Activated naive CD4-positive, alpha-beta T cell treated with anti-CD3 and anti-CD28 coated beads for 36 hours (primary cell): ENCODE data around the gene MICU1. TPM values are rescaled to one million over a fixed set of nuclear protein-coding genes. Genes with fewer than 3 reads are reported as not detected.
A peak's percentile ranks its signal among the peaks of the same experiment; 100 is the strongest.
"Not testable (repeated sequence)": the region's sequence is repeated elsewhere in the genome, so short reads cannot be mapped to it uniquely, and the experiment has no call there.

ENCODE experiments used
- CTCF ChIA-PET: fragments of 350-600 bp; sonication (Branson Sonifier 250); formaldehyde crosslinking; loops from one replicate; lab custom pipeline; 2021; ENCODE audit warnings: antibody characterized with exemption; lab: Charles Lee
- DNase-seq: peaks from one replicate; pipeline ENCODE4 v3.0.0-alpha.2; 2020
- H3K27ac Mint-ChIP-seq: one replicate; pipeline ENCODE4 v1.8.0; 2021; ENCODE audit warnings: mild to moderate bottlenecking, mixed read lengths
- H3K27me3 Mint-ChIP-seq: one replicate; pipeline ENCODE4 v1.8.0; 2021; ENCODE audit warnings: low read depth, mixed read lengths
- H3K36me3 Mint-ChIP-seq: one replicate; pipeline ENCODE4 v1.8.0; 2021; ENCODE audit warnings: low read depth, mixed read lengths
- H3K4me1 Mint-ChIP-seq: one replicate; pipeline ENCODE4 v1.8.0; 2021; ENCODE audit warnings: low read depth, mixed read lengths
- H3K4me3 Mint-ChIP-seq: one replicate; pipeline ENCODE4 v1.8.0; 2021; ENCODE audit warnings: mild to moderate bottlenecking, moderate library complexity, mixed read lengths
- H3K9me3 Mint-ChIP-seq: one replicate; pipeline ENCODE4 v1.8.0; 2021; ENCODE audit warnings: mixed read lengths
- intact Hi-C: fragments of 100-400 bp; cut with micrococcal nuclease; formaldehyde crosslinking; loops from one replicate; pipeline ENCODE4 v1.15.1; 2023
- total RNA-seq, 2 experiments: library from RNA; stranded (reverse); gene quantifications; one replicate each; pipeline ENCODE4 v1.2.3, GENCODE V29; 2021

The MICU1 gene
- 10 to 100 TPM; 40.0 to 41.9 TPM for total RNA-seq

GRCh38 chr10:72625608-72626443 lies at the start of gene MICU1:
MICU1 (minus strand) TSS chr10:72626079; CDS start chr10:72566793, 59,286 bp downstream.
- H3K9me3 Mint-ChIP-seq: no peaks in the 10 kb centered on the region
- H3K27ac Mint-ChIP-seq: peak within 1 kb of the TSS; percentile 73
- H3K4me3 Mint-ChIP-seq: peak within 1 kb of the TSS; percentile 97
- H3K27me3 Mint-ChIP-seq: no peaks in the 10 kb centered on the region
- peak; percentile 98 for DNase-seq
- intact Hi-C loops: loop anchor here (1.0 to 5.0 kb wide), 7 partner anchors 10 to 786 kb away; partner anchors contain the start of genes ANXA7, MCU and P4HA1
- CTCF ChIA-PET: interaction anchor here (1.2 kb wide), 1 partner anchor 14 kb away, joined by 4 read pairs; no protein-coding TSS in a partner anchor
- H3K4me1 Mint-ChIP-seq: peaks cover 16% of the 10 kb centered on the region
- no peaks in the 10 kb centered on the region for H3K36me3 Mint-ChIP-seq

GRCh38 chr10:72674174-72674573 lies 48.3 kb upstream of the MICU1 start:
- H3K4me3 Mint-ChIP-seq, intact Hi-C loops, CTCF ChIA-PET, H3K4me1 Mint-ChIP-seq, H3K36me3 Mint-ChIP-seq, H3K27me3 Mint-ChIP-seq, H3K27ac Mint-ChIP-seq, H3K9me3 Mint-ChIP-seq, DNase-seq: not testable (repeated sequence)

- H3K4me1 Mint-ChIP-seq: peaks cover 4% of the 10 kb centered on the region
- CTCF ChIA-PET: no interaction called here
Observed at GRCh38 chr10:72673280-72673679, 47.4 kb upstream of the MICU1 start.

GRCh38 chr10:72667207-72667864 lies 41.5 kb upstream of the MICU1 start:
- CTCF ChIA-PET: interaction anchor here (0.6 to 0.7 kb wide), 2 partner anchors 96 to 966 kb away, joined by 3 to 5 read pairs; no protein-coding TSS in a partner anchor

More at GRCh38 chr10:72673280-72673679, 47.4 kb upstream of the MICU1 start:
- no peaks in the 10 kb centered on the region for H3K36me3 Mint-ChIP-seq
- no peaks in the 10 kb centered on the region for H3K27me3 Mint-ChIP-seq
- no peak for DNase-seq
- intact Hi-C loops: no loop called here
- no peaks in the 10 kb centered on the region for H3K9me3 Mint-ChIP-seq
- no peak overlapping the region for H3K4me3 Mint-ChIP-seq
- no peak overlapping the region for H3K27ac Mint-ChIP-seq

GRCh38 chr10:72665925-72666324 lies 40.0 kb upstream of the MICU1 start:
- intact Hi-C loops: no loop called here
- Mint-ChIP-seq H3K9me3 (no peaks in the 10 kb centered on the region), H3K27ac (no peak overlapping the region), H3K4me1 (no peaks in the 10 kb centered on the region), H3K4me3 (no peak overlapping the region), H3K36me3 (no peaks in the 10 kb centered on the region), H3K27me3 (peaks cover 2% of the 10 kb centered on the region)
- DNase-seq: no peak
- CTCF ChIA-PET: no interaction called here

More at GRCh38 chr10:72667207-72667864, 41.5 kb upstream of the MICU1 start:
- Mint-ChIP-seq H3K36me3 (no peaks in the 10 kb centered on the region), H3K4me1 (no peaks in the 10 kb centered on the region), H3K27me3 (peaks cover 2% of the 10 kb centered on the region), H3K4me3 (no peak overlapping the region), H3K9me3 (no peaks in the 10 kb centered on the region), H3K27ac (no peak overlapping the region)
- no peak for DNase-seq
- intact Hi-C loops: no loop called here

GRCh38 chr10:72663971-72664370 lies 38.1 kb upstream of the MICU1 start:
- intact Hi-C loops: no loop called here
- CTCF ChIA-PET: no interaction called here
- no peak overlapping the region for H3K27ac Mint-ChIP-seq
- H3K4me3 Mint-ChIP-seq: no peak overlapping the region
- peaks cover 2% of the 10 kb centered on the region for H3K27me3 Mint-ChIP-seq
- DNase-seq: no peak
- no peaks in the 10 kb centered on the region for H3K9me3 Mint-ChIP-seq
- no peaks in the 10 kb centered on the region for H3K4me1 Mint-ChIP-seq
- no peaks in the 10 kb centered on the region for H3K36me3 Mint-ChIP-seq

GRCh38 chr10:72661431-72661830 lies 35.6 kb upstream of the MICU1 start:
- Mint-ChIP-seq H3K9me3 (no peaks in the 10 kb centered on the region), H3K27ac (no peak overlapping the region), H3K4me3 (no peak overlapping the region), H3K27me3 (no peaks in the 10 kb centered on the region), H3K36me3 (no peaks in the 10 kb centered on the region), H3K4me1 (no peaks in the 10 kb centered on the region)
- CTCF ChIA-PET: no interaction called here
- intact Hi-C loops: no loop called here
- DNase-seq: no peak

- Mint-ChIP-seq H3K27me3 (no peaks in the 10 kb centered on the region), H3K36me3 (no peaks in the 10 kb centered on the region), H3K4me1 (no peaks in the 10 kb centered on the region), H3K4me3 (no peak overlapping the region), H3K9me3 (no peaks in the 10 kb centered on the region), H3K27ac (no peak overlapping the region)
- no peak for DNase-seq
- intact Hi-C loops: no loop called here
- CTCF ChIA-PET: no interaction called here
Observed at GRCh38 chr10:72660220-72660619, 34.3 kb upstream of the MICU1 start.

- Mint-ChIP-seq H3K4me1 (no peaks in the 10 kb centered on the region), H3K27me3 (no peaks in the 10 kb centered on the region), H3K27ac (no peak overlapping the region), H3K9me3 (no peaks in the 10 kb centered on the region), H3K36me3 (no peaks in the 10 kb centered on the region), H3K4me3 (no peak overlapping the region)
- no peak for DNase-seq
- intact Hi-C loops: no loop called here
- CTCF ChIA-PET: interaction anchor here (0.7 kb wide), 1 partner anchor 692 kb away, joined by 5 read pairs; no protein-coding TSS in a partner anchor
Observed at GRCh38 chr10:72659694-72660093, 33.8 kb upstream of the MICU1 start.

GRCh38 chr10:72658696-72659400 lies 33.0 kb upstream of the MICU1 start:
- Mint-ChIP-seq H3K4me1 (no peaks in the 10 kb centered on the region), H3K4me3 (no peak overlapping the region), H3K36me3 (no peaks in the 10 kb centered on the region), H3K9me3 (no peaks in the 10 kb centered on the region), H3K27me3 (no peaks in the 10 kb centered on the region), H3K27ac (no peak overlapping the region)
- CTCF ChIA-PET: interaction anchor here (0.7 kb wide), 1 partner anchor 691 kb away, joined by 5 read pairs; no protein-coding TSS in a partner anchor
- intact Hi-C loops: no loop called here
- no peak for DNase-seq

- no peak overlapping the region for H3K4me3 Mint-ChIP-seq
- no peak for DNase-seq
- H3K4me1 Mint-ChIP-seq: no peaks in the 10 kb centered on the region
- no peak overlapping the region for H3K27ac Mint-ChIP-seq
- H3K36me3 Mint-ChIP-seq: no peaks in the 10 kb centered on the region
- CTCF ChIA-PET: no interaction called here
- intact Hi-C loops: no loop called here
- H3K9me3 Mint-ChIP-seq: no peaks in the 10 kb centered on the region
- no peaks in the 10 kb centered on the region for H3K27me3 Mint-ChIP-seq
Observed at GRCh38 chr10:72654720-72655119, 28.8 kb upstream of the MICU1 start.
